Esophagus muscularis mucosa (tissue), 4 donors: ENCODE measurements around the gene SLC38A7.

ENCODE experiments used
- CTCF ChIP-seq, 3 experiments: fragments of 200-600 bp in 2 of 3; fragments of 450-650 bp in 1 of 3; sonication (generic) in 2 of 3; IDR thresholded peaks; one replicate each; pipeline ENCODE4 v1.5.1; 2017 to 2019; ENCODE audit warnings: antibody characterized with exemption in 3 of 3, mild to moderate bottlenecking in 2 of 3, moderate library complexity in 1 of 3
- EP300 ChIP-seq: sonication (generic); formaldehyde crosslinking; IDR thresholded peaks from one replicate; pipeline ENCODE4 v1.6.1; 2017; ENCODE audit warnings: antibody characterized with exemption
- POLR2A ChIP-seq: fragments of 450-650 bp; IDR thresholded peaks from one replicate; pipeline ENCODE4 v1.6.1; 2017; ENCODE audit warnings: antibody characterized with exemption, moderate library complexity, mild to moderate bottlenecking, low read depth

- TF ChIP-seq CTCF (IDR thresholded peaks at IDR 0.05) = no peak
- no peak for TF ChIP-seq EP300
- TF ChIP-seq POLR2A = no peak
Observed at GRCh38 chr16:58685084-58685449, 497 bp upstream of the SLC38A7 start.
